GM12878 (cell line): ENCODE measurements around the gene PLOD3. TPM values are rescaled to one million over a fixed set of nuclear protein-coding genes. Genes with fewer than 3 reads are reported as not detected.

Experiments used
- ATAC-seq: fragments of 200-7000 bp; cut with Tn5 transposase; 3 replicates; pipeline ENCODE4 v1.9.1; 2020; ENCODE audit warnings: mild to moderate bottlenecking, moderate library complexity
- BruUV-seq: library from RNA; stranded (reverse); fragments of 400-500 nt; replicated peaks from 2 replicates; lab custom pipeline; 2021; lab: Mats Ljungman, UMichigan
- CTCF ChIA-PET: fragments of 300-600 bp; sonication (Branson Sonifier 250); formaldehyde crosslinking; extraction: SDS; loops from one replicate; lab custom pipeline; 2021; ENCODE audit warnings: inconsistent platforms; lab: Yijun Ruan, JAX
- POLR2A ChIA-PET: fragments of 350-600 bp; formaldehyde crosslinking; extraction: SDS; loops from one replicate; lab custom pipeline; 2021; ENCODE audit warnings: inconsistent platforms; lab: Charles Lee
- RAD21 ChIA-PET: fragments of 300-600 bp; sonication (Branson Sonifier 250); formaldehyde crosslinking; loops from one replicate; lab custom pipeline; 2023; ENCODE audit warnings: antibody characterized with exemption; ENCODE audit not compliant: unreplicated experiment; lab: Charles Lee
- SMC1A ChIA-PET: fragments of 300-600 bp; sonication (Branson Sonifier 250); formaldehyde crosslinking; loops from one replicate; lab custom pipeline; 2023; ENCODE audit not compliant: unreplicated experiment, uncharacterized antibody; lab: Charles Lee
- DNase-seq: peaks from one replicate; pipeline ENCODE4 v3.0.0-alpha.2; 2011; ENCODE audit warnings: low read depth, low spot score
- FAIRE-seq: peaks from 3 replicates; lab custom pipeline; 2011; peaks lifted over from hg19 to GRCh38; lab: Jason Lieb, UNC
- H2AFZ ChIP-seq: 2 replicates; pipeline ENCODE4 v1.6.0; 2011; ENCODE audit warnings: low read depth, low read length, control low read depth; ENCODE audit not compliant: control insufficient read depth
- H3K27ac ChIP-seq: 2 replicates; pipeline ENCODE4 v1.5.1; 2011; ENCODE audit warnings: control low read depth; ENCODE audit not compliant: control insufficient read depth, insufficient read depth
- H3K27me3 ChIP-seq, 2 experiments: replicated peaks in 1 of 2; 2 replicates each; pipeline versions ENCODE4 v1.6.0 to v1.6.1; 2011; ENCODE audit warnings: low read length in 1 of 2; ENCODE audit not compliant: control insufficient read depth in 2 of 2, insufficient read depth in 2 of 2
- H3K36me3 ChIP-seq, 2 experiments: 2 replicates each; pipeline ENCODE4 v1.5.1; 2011; ENCODE audit warnings: low read length in 1 of 2; ENCODE audit not compliant: control insufficient read depth in 2 of 2, insufficient read depth in 2 of 2
- H3K4me1 ChIP-seq: 2 replicates; pipeline ENCODE4 v1.6.1; 2011; ENCODE audit warnings: mild to moderate bottlenecking, low read length, moderate library complexity, mixed read lengths; ENCODE audit not compliant: control insufficient read depth, insufficient read depth
- H3K4me2 ChIP-seq: 2 replicates; pipeline ENCODE4 v1.6.0; 2011; ENCODE audit warnings: control low read depth; ENCODE audit not compliant: control insufficient read depth, insufficient read depth
- H3K4me3 ChIP-seq: fragments of 200-600 bp; sonication (generic); 2 replicates; pipeline ENCODE4 v1.5.1; 2016
- H3K79me2 ChIP-seq: 2 replicates; pipeline ENCODE4 v1.6.0; 2011; ENCODE audit warnings: low read length; ENCODE audit not compliant: control insufficient read depth, insufficient read depth
- H3K9ac ChIP-seq: 2 replicates; pipeline ENCODE4 v1.8.0; 2011; ENCODE audit warnings: low read length, control low read depth, mixed read lengths; ENCODE audit not compliant: control insufficient read depth, insufficient read depth
- H3K9me3 ChIP-seq: replicated peaks from 3 replicates; pipeline ENCODE4 v1.5.1; 2011; ENCODE audit warnings: mild to moderate bottlenecking, low read length; ENCODE audit not compliant: control insufficient read depth, insufficient read depth
- H4K20me1 ChIP-seq: 2 replicates; pipeline ENCODE4 v1.6.0; 2011; ENCODE audit not compliant: control insufficient read depth, insufficient read depth
- CREB1 ChIP-seq: IDR thresholded peaks from 2 replicates; pipeline ENCODE4 v1.6.1; 2012; ENCODE audit warnings: low read depth, mild to moderate bottlenecking, inconsistent platforms
- EED ChIP-seq: sonication (generic); IDR thresholded peaks from 2 replicates; pipeline ENCODE4 v1.6.1; 2016; ENCODE audit warnings: antibody characterized with exemption, low read depth
- GATAD2B ChIP-seq: fragments of 450-650 bp; conservative IDR thresholded peaks from 2 replicates; pipeline ENCODE4 v1.6.1; 2017; ENCODE audit warnings: low read depth, mild to moderate bottlenecking, moderate library complexity
- HDAC6 ChIP-seq: fragments of 200-600 bp; sonication (generic); IDR thresholded peaks from one replicate; pipeline ENCODE4 v1.8.0; 2017; ENCODE audit warnings: antibody characterized with exemption; ENCODE audit not compliant: unreplicated experiment
- KLF5 ChIP-seq: fragments of 450-650 bp; IDR thresholded peaks from 2 replicates; pipeline ENCODE4 v1.6.1; 2014; ENCODE audit warnings: mild to moderate bottlenecking; ENCODE audit not compliant: partially characterized antibody
- MEF2B ChIP-seq: fragments of 450-650 bp; IDR thresholded peaks from 2 replicates; pipeline ENCODE4 v1.6.1; 2018; ENCODE audit warnings: mild to moderate bottlenecking, moderate library complexity; ENCODE audit not compliant: partially characterized antibody, poor library complexity, severe bottlenecking
- MTA3 ChIP-seq: IDR thresholded peaks from 2 replicates; pipeline ENCODE4 v1.6.1; 2012; ENCODE audit warnings: low read length, inconsistent platforms, borderline replicate concordance
- NR2C1 ChIP-seq: fragments of 450-650 bp; IDR thresholded peaks from 2 replicates; pipeline ENCODE4 v1.6.1; 2017; ENCODE audit warnings: antibody characterized with exemption, mild to moderate bottlenecking, moderate library complexity
- PAX8 ChIP-seq: fragments of 450-650 bp; IDR thresholded peaks from 2 replicates; pipeline ENCODE4 v1.6.1; 2017; ENCODE audit warnings: mild to moderate bottlenecking, moderate library complexity
- POLR2A ChIP-seq: IDR thresholded peaks from 2 replicates; pipeline ENCODE4 v1.6.1; 2011; ENCODE audit warnings: low read depth, mild to moderate bottlenecking, low read length
- RFX5 ChIP-seq: IDR thresholded peaks from 2 replicates; pipeline ENCODE4 v1.6.1; 2011; ENCODE audit warnings: low read depth, low read length, improper control_type of control experiment
- SMC3 ChIP-seq: IDR thresholded peaks from 2 replicates; pipeline ENCODE4 v1.6.1; 2011; ENCODE audit warnings: low read length, improper control_type of control experiment, borderline replicate concordance
- TCF3 ChIP-seq: IDR thresholded peaks from 2 replicates; pipeline ENCODE4 v1.6.1; 2012; ENCODE audit warnings: low read depth, mild to moderate bottlenecking, low read length, borderline replicate concordance; ENCODE audit not compliant: insufficient read depth
- WRNIP1 ChIP-seq: IDR thresholded peaks from 2 replicates; pipeline ENCODE4 v1.6.1; 2011; ENCODE audit warnings: low read depth, low read length, improper control_type of control experiment, borderline replicate concordance
- WGBS: methylation state at CpG from one replicate; pipeline ENCODE4 v1.1.6; 2016; ENCODE audit warnings: low lambda C conversion rate; ENCODE audit not compliant: insufficient replicate concordance, insufficient coverage; ENCODE audit errors: missing lambda C conversion rate; 5-methylcytosine and 5-hydroxymethylcytosine counted together
- in situ Hi-C: fragments of 300-500 bp; cut with MboI; formaldehyde crosslinking; loops from 9 replicates; pipeline ENCODE4 v1.14.3; 2018; ENCODE audit warnings: mixed read lengths
- intact Hi-C: fragments of 100-400 bp; cut with micrococcal nuclease; formaldehyde crosslinking; loops from one replicate; pipeline ENCODE4 v1.14.2; 2022; ENCODE audit not compliant: unreplicated experiment
- polyA plus RNA-seq, 11 experiments: library from polyadenylated mRNA; depleted of rRNA in 4 of 11; unstranded in 6 of 11; stranded (reverse) in 5 of 11; fragments of >200 nt; fragmentation: Nextera tagmentation in 4 of 11; fragmentation: Illumina TruSeq in 1 of 11; extraction: Ambion mirVana in 4 of 11; extraction: Trizol in 1 of 11; gene quantifications; 1 replicate in 1 of 11; 2 replicates in 10 of 11; pipeline versions ENCODE4 v1.2.1 to v1.2.3, GENCODE V29; 2011 to 2016; ENCODE audit warnings: inconsistent platforms in 2 of 11, missing spikeins in 2 of 11, low read depth in 1 of 11
- total RNA-seq, 4 experiments: library from RNA; depleted of rRNA in 3 of 4; stranded (reverse); fragments of >200 nt in 3 of 4; fragmentation: Illumina TruSeq in 1 of 4; extraction: Trizol in 1 of 4; gene quantifications; 2 replicates each; pipeline versions ENCODE4 v1.2.1 to v1.2.3, GENCODE V29; 2013 to 2021
- TF ChIP-seq, protein P1 (sequence below): fragments of 450-650 bp; IDR thresholded peaks from 2 replicates; pipeline ENCODE4 v1.6.1; 2016; ENCODE audit warnings: mild to moderate bottlenecking
- TF ChIP-seq, protein P2 (sequence below): IDR thresholded peaks from 2 replicates; pipeline ENCODE4 v1.6.1; 2012; ENCODE audit warnings: mild to moderate bottlenecking, low read depth, low read length
- TF ChIP-seq, protein P3 (sequence below), 3 experiments: IDR thresholded peaks in 2 of 3; conservative IDR thresholded peaks in 1 of 3; 2 replicates each; pipeline ENCODE4 v1.5.1; 2011; ENCODE audit warnings: low read depth in 3 of 3, low read length in 3 of 3, mild to moderate bottlenecking in 3 of 3, control low read depth in 2 of 3, moderate library complexity in 2 of 3, inconsistent platforms in 1 of 3, mixed read lengths in 1 of 3; ENCODE audit not compliant: control insufficient read depth in 2 of 3, insufficient read depth in 1 of 3; ENCODE audit errors: extremely low read depth in 1 of 3
- TF ChIP-seq, protein P4 (sequence below): IDR thresholded peaks from 2 replicates; pipeline ENCODE4 v1.6.1; 2012; ENCODE audit warnings: low read depth, low read length, improper control_type of control experiment

Gene PLOD3
- total and polyA plus RNA-seq, 10 of the 15 experiments (the other 5 are each of a cell fraction or from before 2014, with no cell fraction given) = 0.53 to 27.8 (median 15.1) TPM

DNA sequence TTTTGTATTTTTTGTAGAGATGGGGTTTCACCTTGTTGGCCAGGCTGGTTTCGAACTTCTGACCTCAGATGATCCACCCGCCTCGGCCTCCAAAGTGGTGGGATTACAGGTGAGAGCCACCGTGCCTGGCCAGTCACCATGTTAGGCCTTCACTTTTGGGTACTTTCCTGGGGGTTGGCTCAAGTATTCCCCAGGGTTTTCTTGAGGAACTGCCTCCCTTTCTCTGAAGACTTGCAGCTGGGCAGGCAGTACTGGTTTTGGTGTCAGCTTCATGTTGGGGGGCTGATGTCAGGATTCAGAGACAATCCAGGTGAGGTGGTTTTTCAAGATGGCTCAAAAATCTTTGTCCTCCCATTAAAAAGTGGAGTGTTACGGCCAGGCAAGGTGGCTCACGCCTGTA lies 8.3 kb upstream of the PLOD3 start (continued):
- TF ChIP-seq GATAD2B (no peak), NR2C1 (no peak), SMC3 (no peak), CREB1 (no peak), MTA3 (no peak), PAX8 (no peak), POLR2A (no peak), MEF2B (peak; percentile 63)
- TF ChIP-seq, protein P1, sequence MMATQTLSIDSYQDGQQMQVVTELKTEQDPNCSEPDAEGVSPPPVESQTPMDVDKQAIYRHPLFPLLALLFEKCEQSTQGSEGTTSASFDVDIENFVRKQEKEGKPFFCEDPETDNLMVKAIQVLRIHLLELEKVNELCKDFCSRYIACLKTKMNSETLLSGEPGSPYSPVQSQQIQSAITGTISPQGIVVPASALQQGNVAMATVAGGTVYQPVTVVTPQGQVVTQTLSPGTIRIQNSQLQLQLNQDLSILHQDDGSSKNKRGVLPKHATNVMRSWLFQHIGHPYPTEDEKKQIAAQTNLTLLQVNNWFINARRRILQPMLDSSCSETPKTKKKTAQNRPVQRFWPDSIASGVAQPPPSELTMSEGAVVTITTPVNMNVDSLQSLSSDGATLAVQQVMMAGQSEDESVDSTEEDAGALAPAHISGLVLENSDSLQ = 0 out of 2 replicates have a peak, but pooled peaks have one; percentile 53

DNA sequence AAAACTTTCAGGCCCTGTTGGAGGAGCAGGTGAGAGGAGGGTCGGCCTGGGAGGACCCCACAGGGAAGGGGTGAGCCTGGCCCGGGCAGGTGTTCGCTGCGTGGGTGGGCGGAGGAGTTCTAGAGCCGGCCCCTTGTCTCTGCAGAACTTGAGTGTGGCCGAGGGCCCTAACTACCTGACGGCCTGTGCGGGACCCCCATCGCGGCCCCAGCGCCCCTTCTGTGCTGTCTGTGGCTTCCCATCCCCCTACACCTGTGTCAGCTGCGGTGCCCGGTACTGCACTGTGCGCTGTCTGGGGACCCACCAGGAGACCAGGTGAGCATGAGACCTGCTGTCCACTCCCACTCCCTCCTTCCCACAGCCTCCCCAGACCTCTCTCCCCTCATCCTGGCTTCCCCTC lies 6.1 kb upstream of the PLOD3 start:
- Histone ChIP-seq H3K27ac (no peak overlapping the region), H3K79me2 (peaks cover 6% of the 10 kb centered on the region), H3K27me3 (no peaks in the 10 kb centered on the region), H3K9ac (no peak overlapping the region), H3K9me3 (no peaks in the 10 kb centered on the region), H3K4me3 (no peak overlapping the region), H2AFZ (no peak overlapping the region), H3K4me1 (no peaks in the 10 kb centered on the region), H3K36me3 (peaks cover 7 to 9% of the 10 kb centered on the region in 2 experiments), H3K4me2 (no peak overlapping the region), H4K20me1 (no peaks in the 10 kb centered on the region)
- ChIA-PET CTCF (no interaction called here), POLR2A (no interaction called here), RAD21 (no interaction called here), SMC1A (no interaction called here)
- WGBS = 95% methylated on average over 13 of the region's 15 CpGs
- no peak for ATAC-seq
- in situ Hi-C loops (no loop called here), intact Hi-C loops (no loop called here)
- BruUV-seq = no TSS peak
- no peak for DNase-seq
- FAIRE-seq = no peak
- TF ChIP-seq WRNIP1 (no peak), HDAC6 (no peak), TCF3 (no peak), RFX5 (no peak), KLF5 (no peak), EED (no peak), NR2C1 (no peak)
- TF ChIP-seq, protein P2, sequence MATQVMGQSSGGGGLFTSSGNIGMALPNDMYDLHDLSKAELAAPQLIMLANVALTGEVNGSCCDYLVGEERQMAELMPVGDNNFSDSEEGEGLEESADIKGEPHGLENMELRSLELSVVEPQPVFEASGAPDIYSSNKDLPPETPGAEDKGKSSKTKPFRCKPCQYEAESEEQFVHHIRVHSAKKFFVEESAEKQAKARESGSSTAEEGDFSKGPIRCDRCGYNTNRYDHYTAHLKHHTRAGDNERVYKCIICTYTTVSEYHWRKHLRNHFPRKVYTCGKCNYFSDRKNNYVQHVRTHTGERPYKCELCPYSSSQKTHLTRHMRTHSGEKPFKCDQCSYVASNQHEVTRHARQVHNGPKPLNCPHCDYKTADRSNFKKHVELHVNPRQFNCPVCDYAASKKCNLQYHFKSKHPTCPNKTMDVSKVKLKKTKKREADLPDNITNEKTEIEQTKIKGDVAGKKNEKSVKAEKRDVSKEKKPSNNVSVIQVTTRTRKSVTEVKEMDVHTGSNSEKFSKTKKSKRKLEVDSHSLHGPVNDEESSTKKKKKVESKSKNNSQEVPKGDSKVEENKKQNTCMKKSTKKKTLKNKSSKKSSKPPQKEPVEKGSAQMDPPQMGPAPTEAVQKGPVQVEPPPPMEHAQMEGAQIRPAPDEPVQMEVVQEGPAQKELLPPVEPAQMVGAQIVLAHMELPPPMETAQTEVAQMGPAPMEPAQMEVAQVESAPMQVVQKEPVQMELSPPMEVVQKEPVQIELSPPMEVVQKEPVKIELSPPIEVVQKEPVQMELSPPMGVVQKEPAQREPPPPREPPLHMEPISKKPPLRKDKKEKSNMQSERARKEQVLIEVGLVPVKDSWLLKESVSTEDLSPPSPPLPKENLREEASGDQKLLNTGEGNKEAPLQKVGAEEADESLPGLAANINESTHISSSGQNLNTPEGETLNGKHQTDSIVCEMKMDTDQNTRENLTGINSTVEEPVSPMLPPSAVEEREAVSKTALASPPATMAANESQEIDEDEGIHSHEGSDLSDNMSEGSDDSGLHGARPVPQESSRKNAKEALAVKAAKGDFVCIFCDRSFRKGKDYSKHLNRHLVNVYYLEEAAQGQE = no peak
- TF ChIP-seq, protein P3, sequence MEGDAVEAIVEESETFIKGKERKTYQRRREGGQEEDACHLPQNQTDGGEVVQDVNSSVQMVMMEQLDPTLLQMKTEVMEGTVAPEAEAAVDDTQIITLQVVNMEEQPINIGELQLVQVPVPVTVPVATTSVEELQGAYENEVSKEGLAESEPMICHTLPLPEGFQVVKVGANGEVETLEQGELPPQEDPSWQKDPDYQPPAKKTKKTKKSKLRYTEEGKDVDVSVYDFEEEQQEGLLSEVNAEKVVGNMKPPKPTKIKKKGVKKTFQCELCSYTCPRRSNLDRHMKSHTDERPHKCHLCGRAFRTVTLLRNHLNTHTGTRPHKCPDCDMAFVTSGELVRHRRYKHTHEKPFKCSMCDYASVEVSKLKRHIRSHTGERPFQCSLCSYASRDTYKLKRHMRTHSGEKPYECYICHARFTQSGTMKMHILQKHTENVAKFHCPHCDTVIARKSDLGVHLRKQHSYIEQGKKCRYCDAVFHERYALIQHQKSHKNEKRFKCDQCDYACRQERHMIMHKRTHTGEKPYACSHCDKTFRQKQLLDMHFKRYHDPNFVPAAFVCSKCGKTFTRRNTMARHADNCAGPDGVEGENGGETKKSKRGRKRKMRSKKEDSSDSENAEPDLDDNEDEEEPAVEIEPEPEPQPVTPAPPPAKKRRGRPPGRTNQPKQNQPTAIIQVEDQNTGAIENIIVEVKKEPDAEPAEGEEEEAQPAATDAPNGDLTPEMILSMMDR (IDR thresholded peaks at IDR 0.05 in 2 of 3, conservative IDR thresholded peaks at IDR 0.05 in 1 of 3; ENCODE audit: control insufficient read depth in 2 of 3, extremely low read depth in 1 of 3, insufficient read depth in 1 of 3, low read depth in 3 of 3, low read length in 3 of 3) = no peak
- TF ChIP-seq, protein P4, sequence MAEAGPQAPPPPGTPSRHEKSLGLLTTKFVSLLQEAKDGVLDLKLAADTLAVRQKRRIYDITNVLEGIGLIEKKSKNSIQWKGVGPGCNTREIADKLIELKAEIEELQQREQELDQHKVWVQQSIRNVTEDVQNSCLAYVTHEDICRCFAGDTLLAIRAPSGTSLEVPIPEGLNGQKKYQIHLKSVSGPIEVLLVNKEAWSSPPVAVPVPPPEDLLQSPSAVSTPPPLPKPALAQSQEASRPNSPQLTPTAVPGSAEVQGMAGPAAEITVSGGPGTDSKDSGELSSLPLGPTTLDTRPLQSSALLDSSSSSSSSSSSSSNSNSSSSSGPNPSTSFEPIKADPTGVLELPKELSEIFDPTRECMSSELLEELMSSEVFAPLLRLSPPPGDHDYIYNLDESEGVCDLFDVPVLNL = no peak
